Nephron (organoid): ENCODE measurements around the gene CD209.
"Not testable (repeated sequence)": the region's sequence is repeated elsewhere in the genome, so short reads cannot be mapped to it uniquely, and the experiment has no call there.

Experiments used
- H3K27ac Mint-ChIP-seq, 3 experiments: 2 replicates each; pipeline ENCODE4 v1.8.0; 2020; ENCODE audit warnings: mixed read lengths in 3 of 3, mild to moderate bottlenecking in 2 of 3, moderate library complexity in 1 of 3
- H3K27me3 Mint-ChIP-seq: 2 replicates; pipeline ENCODE4 v1.8.0; 2021; ENCODE audit warnings: low read depth, mild to moderate bottlenecking, moderate library complexity, mixed read lengths
- H3K36me3 Mint-ChIP-seq: 2 replicates; pipeline ENCODE4 v1.8.0; 2020; ENCODE audit warnings: low read depth, mixed read lengths
- H3K4me1 Mint-ChIP-seq: 2 replicates; pipeline ENCODE4 v1.8.0; 2020; ENCODE audit warnings: mixed read lengths
- H3K4me3 Mint-ChIP-seq, 3 experiments: 2 replicates each; pipeline ENCODE4 v1.8.0; 2020; ENCODE audit warnings: mild to moderate bottlenecking in 3 of 3, mixed read lengths in 3 of 3, moderate library complexity in 2 of 3
- H3K9me3 Mint-ChIP-seq: 2 replicates; pipeline ENCODE4 v1.8.0; 2020; ENCODE audit warnings: mixed read lengths
- TF ChIP-seq, protein P1 (sequence below), 3 experiments: fragments of 200-600 bp; sonication (generic); IDR thresholded peaks; one replicate each; pipeline ENCODE4 v1.5.0; 2021; ENCODE audit warnings: antibody characterized with exemption in 3 of 3; ENCODE audit not compliant: unreplicated experiment in 3 of 3

The CD209 gene

DNA sequence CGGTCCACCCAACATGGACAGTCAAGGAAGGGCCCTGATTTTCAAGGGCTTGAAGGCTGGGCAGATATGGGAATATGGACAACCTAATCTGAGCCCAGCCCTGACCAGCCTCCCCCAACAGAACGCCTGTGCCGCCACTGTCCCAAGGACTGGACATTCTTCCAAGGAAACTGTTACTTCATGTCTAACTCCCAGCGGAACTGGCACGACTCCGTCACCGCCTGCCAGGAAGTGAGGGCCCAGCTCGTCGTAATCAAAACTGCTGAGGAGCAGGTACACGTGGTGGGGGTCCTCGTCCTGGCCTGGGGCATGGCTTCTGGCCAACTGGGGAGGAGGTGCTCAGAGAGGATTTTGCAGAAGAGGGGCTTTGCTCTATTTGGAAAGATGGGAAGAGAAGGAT is 19.2 kb upstream of the CD209 start:
- Mint-ChIP-seq H3K9me3 (peaks cover 6% of the 10 kb centered on the region), H3K4me1 (no peaks in the 10 kb centered on the region), H3K27me3 (peaks cover 25% of the 10 kb centered on the region), H3K4me3 (no peak overlapping the region), H3K36me3 (no peaks in the 10 kb centered on the region), H3K27ac (no peak overlapping the region)
- TF ChIP-seq, protein P1, sequence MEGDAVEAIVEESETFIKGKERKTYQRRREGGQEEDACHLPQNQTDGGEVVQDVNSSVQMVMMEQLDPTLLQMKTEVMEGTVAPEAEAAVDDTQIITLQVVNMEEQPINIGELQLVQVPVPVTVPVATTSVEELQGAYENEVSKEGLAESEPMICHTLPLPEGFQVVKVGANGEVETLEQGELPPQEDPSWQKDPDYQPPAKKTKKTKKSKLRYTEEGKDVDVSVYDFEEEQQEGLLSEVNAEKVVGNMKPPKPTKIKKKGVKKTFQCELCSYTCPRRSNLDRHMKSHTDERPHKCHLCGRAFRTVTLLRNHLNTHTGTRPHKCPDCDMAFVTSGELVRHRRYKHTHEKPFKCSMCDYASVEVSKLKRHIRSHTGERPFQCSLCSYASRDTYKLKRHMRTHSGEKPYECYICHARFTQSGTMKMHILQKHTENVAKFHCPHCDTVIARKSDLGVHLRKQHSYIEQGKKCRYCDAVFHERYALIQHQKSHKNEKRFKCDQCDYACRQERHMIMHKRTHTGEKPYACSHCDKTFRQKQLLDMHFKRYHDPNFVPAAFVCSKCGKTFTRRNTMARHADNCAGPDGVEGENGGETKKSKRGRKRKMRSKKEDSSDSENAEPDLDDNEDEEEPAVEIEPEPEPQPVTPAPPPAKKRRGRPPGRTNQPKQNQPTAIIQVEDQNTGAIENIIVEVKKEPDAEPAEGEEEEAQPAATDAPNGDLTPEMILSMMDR (IDR thresholded peaks at IDR 0.05; ENCODE audit: unreplicated experiment in 3 of 3) = no peak

DNA sequence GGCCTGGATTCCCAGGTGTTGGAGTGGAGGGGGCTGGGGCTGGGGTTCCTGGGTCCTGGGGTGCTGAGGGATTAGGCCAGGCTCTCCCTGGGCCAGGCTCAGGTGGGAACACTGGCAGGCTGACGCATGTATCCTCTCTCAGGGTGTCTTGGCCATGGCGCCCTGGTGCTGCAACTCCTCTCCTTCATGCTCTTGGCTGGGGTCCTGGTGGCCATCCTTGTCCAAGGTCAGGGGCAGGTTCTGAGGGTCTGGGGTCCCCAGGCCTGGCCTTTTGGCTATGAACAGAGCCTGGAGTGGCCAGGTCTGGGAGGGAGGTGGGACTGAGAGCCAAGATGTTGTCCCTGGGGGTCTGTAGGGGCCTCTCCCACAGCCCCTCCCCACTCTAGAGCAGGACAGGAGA is 17.7 kb upstream of the CD209 start:
- Mint-ChIP-seq H3K9me3 (peaks cover 11% of the 10 kb centered on the region), H3K27me3 (peaks cover 19% of the 10 kb centered on the region)
- H3K27ac Mint-ChIP-seq, H3K36me3 Mint-ChIP-seq, H3K4me1 Mint-ChIP-seq, H3K4me3 Mint-ChIP-seq: not testable (repeated sequence)

DNA sequence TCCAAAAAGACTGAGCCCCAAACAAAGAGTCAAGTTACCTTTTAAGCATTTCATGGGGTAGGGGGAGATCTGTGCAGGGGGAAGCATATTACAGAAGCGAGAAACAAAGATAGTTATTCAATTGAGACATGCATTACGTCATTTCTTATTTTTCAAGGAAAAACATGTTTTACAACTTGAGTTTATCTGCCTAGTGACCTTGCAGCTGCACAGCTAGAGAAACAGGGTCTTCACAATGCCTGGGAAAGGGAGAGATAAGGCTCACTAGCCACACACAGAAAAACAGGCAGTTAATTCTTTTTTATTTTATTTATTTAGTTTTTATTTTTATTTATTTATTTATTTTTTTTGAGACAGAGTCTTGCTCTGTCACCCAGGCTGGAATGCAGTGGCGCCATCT is 16.8 kb upstream of the CD209 start:
- H3K9me3 Mint-ChIP-seq = peaks cover 17% of the 10 kb centered on the region
- not testable (repeated sequence) for H3K4me3 Mint-ChIP-seq, H3K36me3 Mint-ChIP-seq, H3K27ac Mint-ChIP-seq, H3K4me1 Mint-ChIP-seq
- H3K27me3 Mint-ChIP-seq = peaks cover 16% of the 10 kb centered on the region

DNA sequence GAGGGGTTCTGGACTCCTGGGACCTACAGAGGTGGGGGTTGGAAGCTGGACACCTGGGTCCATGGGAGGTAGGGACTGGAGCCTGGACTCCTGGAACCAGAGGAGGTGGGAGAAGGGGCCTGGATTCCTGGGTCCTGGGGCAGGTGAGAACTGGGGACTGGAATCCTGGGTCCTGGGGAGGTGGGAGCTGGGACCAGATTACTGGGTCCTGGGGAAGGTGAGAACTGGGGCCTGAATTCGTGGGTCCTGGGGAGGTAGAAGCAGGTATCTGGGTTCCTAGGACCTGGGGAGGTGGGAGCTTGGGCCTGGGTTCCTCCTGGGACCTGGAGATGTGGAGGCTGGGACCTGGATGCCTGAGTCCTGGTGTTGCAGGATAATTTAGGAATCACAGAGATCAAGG is 16.4 kb upstream of the CD209 start:
- Mint-ChIP-seq H3K27ac (no peak overlapping the region), H3K9me3 (peaks cover 21% of the 10 kb centered on the region), H3K36me3 (no peaks in the 10 kb centered on the region), H3K4me1 (no peaks in the 10 kb centered on the region), H3K4me3 (no peak overlapping the region), H3K27me3 (peaks cover 12% of the 10 kb centered on the region)
- TF ChIP-seq, protein P1 (IDR thresholded peaks at IDR 0.05; ENCODE audit: unreplicated experiment in 3 of 3) = no peak

DNA sequence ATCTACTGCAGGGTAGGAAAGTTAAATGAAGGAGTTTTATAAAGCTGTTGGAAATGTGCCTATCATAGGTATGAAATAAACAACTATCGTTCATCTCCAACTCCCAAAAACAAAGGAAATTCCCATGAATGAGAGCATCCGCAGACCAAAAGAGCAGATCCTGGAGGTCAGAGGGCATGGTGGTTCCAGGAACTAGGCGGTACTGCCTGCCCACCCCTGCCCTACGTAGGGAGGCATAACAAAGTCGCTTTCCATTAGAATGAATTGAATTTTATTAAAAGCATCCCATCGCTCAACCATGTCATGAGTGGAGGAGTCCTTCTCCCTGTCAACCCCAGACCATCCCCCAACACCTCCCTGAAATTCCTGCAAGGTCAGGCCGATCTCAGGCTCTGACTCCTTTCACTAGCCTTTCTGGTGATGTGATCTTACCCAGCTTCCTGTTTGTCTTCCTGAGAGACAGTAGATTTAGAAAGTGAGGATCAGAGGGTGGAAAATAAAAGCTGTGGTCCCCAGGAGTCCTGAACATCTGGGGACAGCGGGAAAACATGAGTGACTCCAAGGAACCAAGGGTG is 15.5 kb upstream of the CD209 start, which contains the start of gene CLEC4M:
Gene CLEC4M, plus strand, starts transcription at position 525 of the 575 bp plus-strand sequence. Its CDS starts 24 bp downstream, at position 549.
- Mint-ChIP-seq H3K4me3 (no peak within 1 kb of the TSS), H3K4me1 (no peaks in the 10 kb centered on the region), H3K27ac (no peak within 1 kb of the TSS), H3K9me3 (peaks cover 28% of the 10 kb centered on the region), H3K27me3 (peaks cover 8% of the 10 kb centered on the region), H3K36me3 (no peaks in the 10 kb centered on the region)
- TF ChIP-seq, protein P1 (IDR thresholded peaks at IDR 0.05; ENCODE audit: unreplicated experiment in 3 of 3) = no peak

DNA sequence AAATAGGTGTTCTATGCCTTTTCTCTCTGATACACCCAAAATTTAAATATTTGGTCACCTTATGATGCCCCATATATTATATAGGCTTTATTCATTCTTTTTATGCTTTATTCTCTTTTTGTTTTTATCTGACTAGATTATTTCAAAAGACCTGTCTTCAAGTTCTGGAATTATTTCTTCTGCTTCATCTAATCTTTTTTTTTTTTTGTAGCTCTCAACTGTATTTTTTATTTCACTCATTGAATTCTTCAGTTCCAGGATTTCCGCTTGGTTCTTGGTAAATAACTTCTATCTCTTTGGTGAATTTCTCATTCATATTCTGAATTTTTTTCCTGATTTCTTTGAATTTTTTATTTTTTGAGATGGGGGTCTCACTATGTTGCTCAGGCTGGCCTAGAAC is 11.8 kb upstream of the CD209 start:
- H3K27me3 Mint-ChIP-seq = peaks cover 7% of the 10 kb centered on the region
- peaks cover 52% of the 10 kb centered on the region for H3K9me3 Mint-ChIP-seq
- H3K4me1 Mint-ChIP-seq = no peaks in the 10 kb centered on the region
- H3K4me3 Mint-ChIP-seq = no peak overlapping the region
- TF ChIP-seq, protein P1 (IDR thresholded peaks at IDR 0.05; ENCODE audit: unreplicated experiment in 3 of 3) = no peak
- H3K36me3 Mint-ChIP-seq = no peaks in the 10 kb centered on the region
- H3K27ac Mint-ChIP-seq = no peak overlapping the region

DNA sequence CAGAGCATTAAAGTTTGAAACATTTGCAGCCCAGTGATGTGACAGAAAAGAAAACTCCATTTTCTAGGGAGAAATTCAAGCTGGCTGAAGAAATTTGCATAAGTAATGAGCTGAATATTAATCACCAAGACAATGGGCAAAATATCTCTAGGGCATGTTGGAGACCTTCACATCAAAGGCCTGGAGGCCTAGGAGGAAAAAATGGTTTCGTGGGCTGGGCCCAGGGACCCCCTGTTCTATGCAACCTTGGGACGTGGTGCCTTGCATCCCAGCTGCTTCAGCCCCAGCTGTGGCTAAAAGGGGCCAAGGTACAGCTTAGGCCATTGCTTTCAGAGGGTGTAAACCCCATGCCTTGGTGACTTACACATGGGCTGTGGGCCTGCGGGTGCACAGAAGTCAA is 10.0 kb upstream of the CD209 start:
- Mint-ChIP-seq H3K27me3 (peaks cover 4% of the 10 kb centered on the region), H3K4me3 (no peak overlapping the region), H3K27ac (no peak overlapping the region), H3K4me1 (no peaks in the 10 kb centered on the region), H3K9me3 (peaks cover 54% of the 10 kb centered on the region), H3K36me3 (no peaks in the 10 kb centered on the region)
- TF ChIP-seq, protein P1 (IDR thresholded peaks at IDR 0.05; ENCODE audit: unreplicated experiment in 3 of 3) = no peak
